IPS-18c (cell line): ENCODE data around the gene SLC9A2.

Experiments
- H3K4me3 ChIP-seq: 2 replicates; pipeline ENCODE4 v1.7.0; 2013; ENCODE audit warnings: low read depth, mild to moderate bottlenecking, low read length, moderate library complexity; ENCODE audit not compliant: insufficient read depth
- H3K9me3 ChIP-seq: one replicate; pipeline ENCODE4 v1.6.1; 2013; ENCODE audit warnings: mild to moderate bottlenecking, low read length, moderate library complexity; ENCODE audit not compliant: control insufficient read depth, insufficient read depth

The SLC9A2 gene

GRCh38 chr2:102703748-102704147 is 84.4 kb downstream of the SLC9A2 start:
- no peaks in the 10 kb centered on the region for H3K9me3 ChIP-seq
- no peak overlapping the region for H3K4me3 ChIP-seq

- Histone ChIP-seq H3K9me3 (no peaks in the 10 kb centered on the region), H3K4me3 (no peak overlapping the region)
These were observed 85.2 kb downstream of the SLC9A2 start for GRCh38 chr2:102704531-102704930.

DNA sequence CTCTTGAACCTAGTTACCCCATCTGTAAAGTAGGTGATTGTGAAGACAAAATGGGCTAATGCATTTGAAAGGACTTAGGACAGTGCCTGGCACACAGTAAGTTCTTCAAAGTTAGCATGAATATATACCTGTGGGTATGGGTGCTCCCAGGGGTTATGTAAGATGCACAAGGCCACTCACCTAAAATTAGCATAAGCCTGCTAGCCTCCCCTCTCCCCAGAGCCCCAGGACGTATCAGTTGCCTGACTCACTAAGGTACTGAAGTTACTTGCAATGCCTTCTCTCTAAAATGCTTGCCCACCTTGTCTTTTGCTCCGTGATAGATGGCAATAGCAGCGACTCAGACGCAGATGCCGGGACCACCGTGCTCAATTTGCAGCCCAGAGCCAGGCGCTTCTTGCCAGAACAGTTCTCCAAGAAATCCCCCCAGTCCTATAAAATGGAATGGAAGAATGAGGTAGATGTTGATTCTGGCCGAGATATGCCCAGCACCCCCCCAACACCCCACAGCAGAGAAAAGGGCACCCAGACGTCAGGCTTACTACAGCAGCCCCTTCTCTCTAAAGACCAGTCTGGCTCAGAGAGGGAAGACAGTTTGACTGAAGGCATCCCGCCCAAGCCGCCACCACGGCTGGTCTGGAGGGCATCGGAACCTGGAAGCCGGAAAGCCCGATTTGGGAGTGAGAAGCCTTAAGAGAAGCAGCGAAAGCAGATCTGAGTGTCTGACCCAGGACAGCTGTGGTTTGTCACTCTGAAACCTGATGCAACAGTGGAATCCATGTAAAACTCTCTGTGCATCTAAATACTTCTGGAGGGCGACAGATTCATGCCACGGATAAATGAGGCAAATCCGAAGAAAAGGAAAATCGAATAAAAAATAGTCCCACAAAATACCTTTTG is 88.7 kb downstream of the SLC9A2 start:
- no peak overlapping the region for H3K4me3 ChIP-seq
- no peaks in the 10 kb centered on the region for H3K9me3 ChIP-seq

DNA sequence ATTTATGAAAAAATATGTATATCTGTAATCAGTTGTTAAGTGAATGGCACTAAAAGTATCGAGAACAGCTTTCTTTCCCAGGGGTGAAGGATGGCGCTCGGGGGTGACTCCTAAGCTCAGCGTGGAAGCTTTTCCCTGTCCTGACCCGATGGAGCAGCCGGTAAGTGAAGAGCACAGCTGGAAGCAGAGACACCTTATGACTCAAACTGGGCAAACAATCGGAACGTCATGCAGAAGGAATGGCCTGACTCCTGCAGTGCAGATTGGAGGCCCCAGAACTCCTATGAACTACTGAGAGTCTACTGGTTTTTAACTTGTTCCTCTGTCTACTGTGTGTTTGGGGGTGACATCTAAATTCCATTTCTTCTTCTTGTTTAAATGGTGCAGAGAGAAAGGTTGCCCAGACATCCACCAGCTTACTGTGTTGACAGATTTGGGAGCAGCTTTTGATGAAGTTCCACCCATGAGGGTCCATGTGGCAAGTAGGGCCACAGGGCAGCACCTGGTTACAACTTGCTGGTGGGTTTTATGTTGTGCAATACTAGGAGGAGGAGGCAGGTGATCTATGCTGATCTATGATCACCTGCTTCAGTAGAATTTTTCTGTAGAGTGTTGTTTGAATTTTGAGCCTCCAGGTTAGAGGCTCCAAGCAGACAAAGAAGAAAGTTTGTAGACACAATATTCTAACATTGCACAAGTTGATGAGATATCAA is 89.7 kb downstream of the SLC9A2 start:
- no peaks in the 10 kb centered on the region for H3K9me3 ChIP-seq
- no peak overlapping the region for H3K4me3 ChIP-seq

- H3K4me3 ChIP-seq = no peak overlapping the region
These were observed 98.1 kb downstream of the SLC9A2 start for GRCh38 chr2:102717308-102718018.

GRCh38 chr2:102718387-102719316 is 99.3 kb downstream of the SLC9A2 start:
- H3K4me3 ChIP-seq = no peak overlapping the region
- H3K9me3 ChIP-seq = no peaks in the 10 kb centered on the region

More at GRCh38 chr2:102717308-102718018, 98.1 kb downstream of the SLC9A2 start:
- H3K9me3 ChIP-seq = no peaks in the 10 kb centered on the region

DNA sequence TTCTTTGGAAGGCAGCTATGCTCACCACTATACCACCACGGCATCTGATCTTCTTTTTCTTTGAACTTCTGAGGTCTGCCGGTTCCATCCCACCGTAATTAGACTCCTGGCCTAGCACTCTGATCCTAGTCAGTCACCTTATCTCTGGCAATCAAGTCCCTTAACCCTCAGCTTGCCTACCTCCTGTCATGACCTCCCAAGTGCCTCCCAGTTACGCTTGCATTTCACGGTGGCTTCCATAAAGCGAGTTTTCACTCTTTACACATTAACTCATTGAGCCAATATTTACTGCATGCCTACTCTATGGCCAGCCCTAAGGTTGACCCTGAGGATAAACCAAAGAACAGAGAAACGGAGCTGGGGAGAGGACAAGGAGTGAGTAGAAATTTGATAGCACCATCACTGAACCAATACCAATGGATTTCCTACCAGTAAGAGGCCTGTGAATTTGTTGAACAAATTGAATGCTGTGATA is 104.7 kb downstream of the SLC9A2 start:
- Histone ChIP-seq H3K4me3 (no peak overlapping the region), H3K9me3 (no peaks in the 10 kb centered on the region)

- Histone ChIP-seq H3K4me3 (no peak overlapping the region), H3K9me3 (no peaks in the 10 kb centered on the region)
These were observed 105.2 kb downstream of the SLC9A2 start for GRCh38 chr2:102724553-102724952.

DNA sequence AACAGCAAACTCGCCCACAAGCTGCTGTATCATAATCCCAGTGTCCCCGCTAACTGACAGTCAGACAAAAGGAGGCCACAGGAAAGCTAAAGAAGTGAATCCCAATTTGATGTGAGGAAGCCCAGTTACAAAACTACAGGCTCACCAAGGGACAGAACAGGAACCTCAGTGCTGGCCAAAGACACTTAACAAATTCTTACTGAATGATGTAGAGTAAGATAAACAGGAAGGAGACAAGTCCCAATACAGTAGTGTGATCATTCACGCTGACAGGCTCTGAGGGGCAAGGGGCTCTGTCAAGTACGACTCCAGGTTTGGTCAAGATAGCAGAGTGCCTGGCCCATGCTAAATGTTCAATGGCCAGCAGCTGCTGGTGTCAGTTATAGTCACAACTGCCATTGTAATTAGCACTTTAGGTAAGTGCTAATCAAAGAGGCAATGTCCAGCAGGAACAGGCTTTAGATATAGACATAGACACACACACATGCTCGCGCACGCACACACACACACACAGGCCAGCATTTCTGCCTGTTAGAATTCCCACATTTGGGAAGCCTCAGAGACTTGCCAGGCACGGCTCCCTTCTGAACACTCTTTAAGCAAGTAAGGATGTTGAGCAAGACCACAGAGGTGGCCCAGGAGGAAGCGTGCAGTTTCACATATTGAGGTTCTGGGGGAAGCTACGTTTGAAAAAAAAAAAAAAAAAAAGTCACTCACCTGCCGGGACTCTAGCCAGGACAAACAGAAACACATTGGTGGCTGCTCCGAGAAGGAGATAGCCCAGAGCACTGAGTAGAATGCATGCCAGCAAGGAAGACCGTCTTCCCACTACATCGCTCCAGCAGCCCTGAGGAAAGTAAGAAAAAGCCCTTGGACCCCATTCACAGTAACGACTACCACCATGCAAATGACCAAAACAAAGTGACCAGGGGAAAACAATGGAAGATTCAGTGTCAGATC is 107.1 kb downstream of the SLC9A2 start:
- no peaks in the 10 kb centered on the region for H3K9me3 ChIP-seq
- no peak overlapping the region for H3K4me3 ChIP-seq

DNA sequence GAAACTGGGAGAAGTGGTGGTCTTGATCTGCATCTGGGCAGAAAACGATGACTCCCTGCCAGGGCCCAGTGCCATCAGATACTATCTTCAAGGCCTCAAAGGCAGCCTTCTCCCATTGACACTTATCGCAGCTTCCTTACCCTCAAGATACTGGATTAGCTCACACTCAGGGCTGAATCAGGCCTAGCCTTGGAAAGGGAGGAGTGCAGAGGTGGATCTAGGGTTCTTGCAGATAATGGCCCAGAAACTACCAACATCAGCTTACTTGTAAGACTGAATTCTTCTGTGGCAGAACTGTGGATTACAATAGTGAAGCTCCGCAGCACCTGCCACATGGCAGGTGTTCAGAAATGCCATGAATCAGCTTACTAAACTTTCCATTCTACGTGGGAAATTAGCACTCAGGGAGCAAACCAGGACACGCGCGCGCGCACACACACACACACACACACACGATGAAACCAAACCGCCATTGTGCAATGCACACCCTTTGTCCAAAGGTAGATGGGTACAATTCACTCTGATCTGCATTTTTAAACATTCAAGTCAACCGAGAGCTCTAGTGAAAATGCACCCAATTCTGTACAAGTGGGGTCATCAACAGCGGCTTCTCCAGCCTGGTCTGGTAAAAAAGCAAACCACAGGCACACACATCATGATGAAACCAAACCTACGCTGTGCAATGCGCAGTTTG is 116.2 kb downstream of the SLC9A2 start:
- peak overlapping the region; percentile 88 for H3K4me3 ChIP-seq
- H3K9me3 ChIP-seq = no peaks in the 10 kb centered on the region

GRCh38 chr2:102736110-102736409 is 116.7 kb downstream of the SLC9A2 start:
- no peaks in the 10 kb centered on the region for H3K9me3 ChIP-seq

DNA sequence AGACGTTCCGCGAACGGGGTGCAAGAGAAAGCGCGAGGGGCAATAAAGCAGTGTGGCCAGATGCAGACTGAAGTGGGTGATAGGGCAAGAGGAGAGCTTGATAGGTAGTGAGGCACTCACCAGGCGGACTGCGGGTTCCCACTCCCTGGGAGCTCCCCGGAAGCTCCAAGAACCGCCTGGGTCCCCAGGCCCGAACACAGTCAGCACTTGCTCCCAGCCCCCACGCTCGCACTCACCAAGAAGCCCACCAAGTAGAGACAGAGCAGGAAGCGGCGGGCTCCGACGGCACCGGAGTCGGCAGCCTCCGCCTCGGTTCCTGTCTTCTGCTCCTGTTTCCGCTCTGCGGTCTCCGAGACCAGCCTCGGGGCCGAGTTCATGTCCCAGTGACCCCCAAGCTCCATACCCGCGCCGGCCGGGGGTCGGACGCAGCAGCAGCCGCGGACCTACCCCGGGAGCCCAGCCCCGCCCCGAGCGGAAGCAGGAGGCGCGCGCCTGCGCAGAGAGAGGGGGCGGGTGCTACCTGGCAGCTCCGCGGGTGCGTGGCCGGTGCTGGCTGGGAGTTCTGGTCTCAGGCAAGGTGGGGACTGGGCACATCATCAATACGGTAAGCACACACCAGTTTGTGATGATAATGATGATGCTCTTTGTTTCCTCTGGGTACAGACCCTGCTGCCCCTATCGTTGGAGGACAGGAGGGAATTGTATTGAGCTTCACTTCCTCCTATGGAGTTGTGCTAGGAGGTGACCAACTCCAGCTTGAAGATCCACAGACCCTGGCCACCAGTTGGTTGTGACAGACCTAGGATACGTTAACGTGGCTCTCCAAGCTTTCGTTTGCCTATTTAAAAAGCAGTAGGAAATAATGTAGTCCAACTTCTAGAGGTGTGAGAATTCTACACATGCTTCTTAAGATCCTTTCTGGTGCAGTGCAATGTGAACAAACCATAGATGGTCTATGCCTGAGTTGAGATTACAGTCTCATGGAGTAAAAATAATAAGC is 117.4 kb downstream of the SLC9A2 start:
- Histone ChIP-seq H3K9me3 (no peaks in the 10 kb centered on the region), H3K4me3 (peak overlapping the region; percentile 88)

More at GRCh38 chr2:102736110-102736409, 116.7 kb downstream of the SLC9A2 start:
- peak overlapping the region; percentile 88 for H3K4me3 ChIP-seq

- H3K4me3 ChIP-seq = no peak overlapping the region; the same call in 1 of the 2 replicates
These were observed 118.1 kb downstream of the SLC9A2 start for GRCh38 chr2:102737431-102737830.

DNA sequence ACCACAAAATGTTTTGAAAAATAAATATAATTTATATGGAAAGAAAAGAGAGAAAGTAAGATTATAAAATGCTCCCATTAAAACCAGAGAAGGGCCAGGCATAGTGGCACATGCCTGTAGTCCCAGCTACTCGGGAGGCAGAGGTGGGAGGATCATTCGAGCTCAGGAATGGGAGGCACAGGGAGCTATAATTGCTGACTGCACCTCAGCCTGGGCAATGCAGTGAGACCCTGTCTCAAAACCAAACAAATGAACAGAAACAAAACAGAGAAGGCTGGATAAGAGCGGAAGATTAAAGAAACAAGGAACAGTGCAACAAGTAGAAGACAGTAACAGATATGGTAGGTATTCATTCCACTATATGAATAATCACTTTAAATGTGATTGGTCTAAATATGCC is 123.9 kb downstream of the SLC9A2 start:
- no peak overlapping the region for H3K4me3 ChIP-seq
- no peaks in the 10 kb centered on the region for H3K9me3 ChIP-seq

More at GRCh38 chr2:102737431-102737830, 118.1 kb downstream of the SLC9A2 start:
- H3K9me3 ChIP-seq = no peaks in the 10 kb centered on the region
